ENCODE data around the gene UNC5B.
"Not testable (repeated sequence)": the region's sequence is repeated elsewhere in the genome, so short reads cannot be mapped to it uniquely, and the experiment has no call there.

The UNC5B gene

DNA sequence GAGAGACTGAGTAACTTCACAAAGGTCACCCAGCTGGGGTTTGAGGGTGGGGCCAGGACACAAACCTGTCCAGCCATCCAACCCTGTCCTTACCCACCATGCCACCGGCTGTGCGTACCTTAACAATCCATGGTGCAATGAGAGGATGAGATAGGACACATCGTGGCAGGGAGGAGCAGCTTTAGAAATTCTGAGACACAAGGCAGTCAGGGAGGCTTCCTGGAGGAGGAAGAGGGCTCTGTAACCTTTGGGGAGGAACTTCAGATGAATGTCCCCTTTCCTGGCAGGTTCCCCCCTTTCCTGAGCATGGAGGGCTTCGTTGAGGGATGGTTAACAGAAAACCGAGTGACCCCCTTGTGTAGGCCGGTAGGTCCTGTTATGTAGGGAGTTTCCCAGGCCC is 71.0 kb downstream of the UNC5B start:
- DNase-seq, result no peak

DNA sequence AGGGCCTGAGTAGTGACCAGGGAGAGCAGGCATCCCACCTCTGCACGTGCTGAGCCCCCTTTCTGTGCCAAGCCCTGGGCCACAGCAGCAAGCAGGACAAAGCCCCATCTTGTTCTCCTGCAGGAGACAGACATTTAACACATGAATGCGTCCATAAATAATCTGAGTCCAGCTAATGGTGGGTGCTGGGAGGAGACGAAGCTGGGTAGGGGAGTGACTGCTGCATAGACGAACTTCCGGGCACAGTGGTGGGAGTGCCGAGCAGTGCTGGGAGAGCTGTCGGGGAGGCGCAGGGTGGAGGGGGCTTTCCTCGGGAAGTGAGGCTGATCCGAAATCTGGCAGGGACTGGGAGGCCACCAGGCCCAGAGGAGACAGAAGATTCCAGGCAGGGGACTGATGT is 71.5 kb downstream of the UNC5B start:
- peak; percentile 35 for DNase-seq

DNA sequence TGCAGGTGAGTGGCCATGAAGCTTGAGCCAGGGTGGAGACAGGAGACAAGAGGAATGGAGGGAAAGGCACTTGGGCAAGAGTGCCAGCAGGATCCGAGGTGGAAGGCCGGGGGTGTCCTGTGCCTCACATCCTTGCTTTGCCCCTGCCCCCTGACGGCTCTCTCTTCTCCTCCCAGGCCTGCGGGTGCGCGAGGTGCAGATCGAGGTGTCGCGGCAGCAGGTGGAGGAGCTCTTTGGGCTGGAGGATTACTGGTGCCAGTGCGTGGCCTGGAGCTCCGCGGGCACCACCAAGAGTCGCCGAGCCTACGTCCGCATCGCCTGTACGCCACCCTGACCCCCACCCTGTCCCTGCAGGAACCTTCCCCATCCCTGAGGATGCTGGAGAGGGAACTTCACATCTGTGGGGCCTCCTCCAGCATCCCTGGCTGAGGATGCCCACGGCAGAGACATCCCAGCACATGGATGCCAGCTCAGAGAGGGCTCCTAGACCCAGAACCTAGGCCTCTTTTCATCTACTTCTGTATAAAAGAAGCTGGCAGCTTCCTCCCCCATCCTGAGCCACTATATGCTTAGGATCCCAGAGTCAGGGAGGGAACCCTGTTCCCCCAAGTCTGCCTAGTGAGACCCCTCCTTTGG is 72.3 kb downstream of the UNC5B start:
- DNase-seq, result peak; percentile 61

DNA sequence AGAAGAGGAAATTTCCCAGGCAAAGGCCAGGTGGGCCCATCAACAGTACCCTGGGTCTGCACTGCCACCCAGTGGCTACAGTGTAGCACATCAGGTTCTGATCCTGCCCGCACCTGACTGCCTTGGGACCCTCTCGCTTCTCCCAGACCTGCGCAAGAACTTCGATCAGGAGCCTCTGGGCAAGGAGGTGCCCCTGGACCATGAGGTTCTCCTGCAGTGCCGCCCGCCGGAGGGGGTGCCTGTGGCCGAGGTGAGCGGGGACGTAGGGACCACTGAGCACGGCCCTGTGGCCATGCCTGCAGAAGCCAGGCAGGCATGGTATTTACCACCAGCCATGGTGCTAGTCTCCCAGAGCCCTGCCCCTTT is 72.8 kb downstream of the UNC5B start:
- peak; percentile 67 for DNase-seq

DNA sequence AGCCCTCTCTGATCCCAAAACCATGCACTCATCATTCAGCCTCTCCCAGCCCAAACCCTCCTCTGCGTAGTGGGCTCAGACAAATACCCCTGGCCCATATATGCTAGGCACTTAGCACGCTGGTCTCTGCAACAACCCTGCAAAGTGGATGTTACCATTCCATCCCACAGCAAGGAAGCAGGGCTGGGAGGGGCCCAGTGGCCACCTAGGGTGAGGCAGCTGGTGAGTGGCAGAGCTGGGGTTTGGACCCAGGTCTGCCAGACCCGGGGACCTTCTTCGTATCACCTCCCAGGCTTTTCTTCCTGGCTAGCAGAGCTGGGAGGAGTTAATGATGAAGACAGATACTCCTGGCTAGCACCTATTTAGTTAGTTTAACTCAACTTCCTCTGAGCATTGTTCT is 73.6 kb downstream of the UNC5B start:
- DNase-seq, result no peak

DNA sequence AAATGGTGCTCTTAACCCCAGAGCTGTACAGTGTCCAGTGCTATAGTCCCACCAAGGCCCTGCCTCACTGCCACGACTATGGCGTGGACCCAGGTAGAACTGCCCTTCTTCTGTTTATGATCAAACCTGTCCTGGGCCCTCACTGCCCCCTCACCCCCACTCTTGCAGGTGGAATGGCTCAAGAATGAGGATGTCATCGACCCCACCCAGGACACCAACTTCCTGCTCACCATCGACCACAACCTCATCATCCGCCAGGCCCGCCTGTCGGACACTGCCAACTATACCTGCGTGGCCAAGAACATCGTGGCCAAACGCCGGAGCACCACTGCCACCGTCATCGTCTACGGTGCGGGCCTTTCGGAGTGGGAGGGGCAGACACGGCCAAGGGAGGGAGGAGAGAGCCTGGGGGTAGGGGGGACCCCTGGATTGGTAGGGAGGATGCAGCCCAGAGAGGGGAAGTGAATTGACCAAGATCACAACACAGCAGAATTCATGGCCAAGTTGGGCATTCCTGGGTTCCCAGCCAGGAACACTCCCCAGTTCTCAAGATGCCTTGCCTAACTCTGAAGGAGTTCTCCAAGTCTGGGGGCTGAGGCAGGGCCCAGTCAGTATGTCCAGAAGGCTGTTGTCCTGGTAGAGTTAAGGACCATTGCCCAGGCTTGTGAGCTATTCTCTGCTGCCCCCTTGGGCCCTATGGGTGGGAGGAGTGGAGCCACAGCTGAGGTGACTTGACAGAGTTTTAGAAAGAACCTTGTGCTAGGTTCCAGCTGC is 74.3 kb downstream of the UNC5B start:
- DNase-seq, result no peak

DNA sequence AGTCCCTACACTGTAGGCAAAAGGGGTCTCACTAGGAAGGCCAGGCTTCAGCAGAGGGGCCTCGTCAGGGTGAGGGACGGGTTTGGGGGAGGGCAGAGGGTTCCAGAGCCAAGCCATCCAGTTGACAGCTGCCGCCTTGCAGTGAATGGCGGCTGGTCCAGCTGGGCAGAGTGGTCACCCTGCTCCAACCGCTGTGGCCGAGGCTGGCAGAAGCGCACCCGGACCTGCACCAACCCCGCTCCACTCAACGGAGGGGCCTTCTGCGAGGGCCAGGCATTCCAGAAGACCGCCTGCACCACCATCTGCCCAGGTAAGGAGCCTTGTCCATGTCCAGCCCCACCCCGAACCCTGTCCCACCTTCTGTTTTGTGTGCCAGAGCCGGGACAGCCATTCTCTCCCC is 75.1 kb downstream of the UNC5B start:
- no peak for DNase-seq

DNA sequence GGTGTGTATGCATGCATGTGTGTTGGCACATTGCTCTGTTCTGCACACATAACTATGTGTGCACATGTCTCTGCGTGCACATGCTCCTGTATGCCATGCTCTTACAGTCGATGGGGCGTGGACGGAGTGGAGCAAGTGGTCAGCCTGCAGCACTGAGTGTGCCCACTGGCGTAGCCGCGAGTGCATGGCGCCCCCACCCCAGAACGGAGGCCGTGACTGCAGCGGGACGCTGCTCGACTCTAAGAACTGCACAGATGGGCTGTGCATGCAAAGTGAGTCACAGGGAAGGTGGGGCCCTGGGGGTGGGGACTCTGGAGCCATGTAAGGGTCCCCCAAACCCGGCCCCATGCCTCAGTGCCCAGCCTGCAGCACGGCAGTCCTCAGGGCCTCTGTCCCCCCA is 76.1 kb downstream of the UNC5B start:
- no peak for DNase-seq

DNA sequence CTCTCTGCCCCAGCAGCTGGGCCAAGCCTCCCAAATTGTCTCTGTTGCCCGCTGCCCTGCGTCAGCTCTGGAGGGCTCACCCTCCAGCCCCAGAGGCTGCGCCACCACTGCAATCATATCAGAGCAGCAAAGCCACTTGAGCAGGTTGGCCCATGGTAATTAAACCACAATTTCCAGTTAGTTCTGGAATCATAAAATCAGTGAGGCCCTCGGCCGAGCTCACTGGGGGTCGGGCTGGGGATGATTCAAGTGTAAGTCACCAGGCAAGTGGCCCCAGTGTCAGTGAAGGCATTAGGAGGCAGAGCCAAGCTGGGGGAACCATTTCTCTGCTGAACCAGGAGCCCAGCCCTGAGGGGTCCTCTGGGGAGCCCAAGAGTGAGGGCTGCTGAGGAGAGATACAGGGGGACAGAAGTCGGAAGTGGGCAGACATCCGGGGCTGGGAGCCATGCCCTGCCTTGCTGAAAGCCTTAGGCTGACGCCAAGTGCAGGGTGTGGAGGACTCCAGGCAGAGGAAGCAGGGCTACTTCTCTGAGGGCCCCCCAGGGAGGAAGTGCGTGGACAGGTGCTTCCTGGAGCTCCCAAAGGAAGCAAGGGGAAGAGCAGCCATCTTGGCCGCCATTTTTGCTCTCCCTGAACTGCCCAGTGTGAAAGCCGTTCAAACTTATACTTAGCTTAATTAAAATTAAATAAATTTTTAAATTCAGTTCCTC is 77.2 kb downstream of the UNC5B start:
- DNase-seq, result no peak

DNA sequence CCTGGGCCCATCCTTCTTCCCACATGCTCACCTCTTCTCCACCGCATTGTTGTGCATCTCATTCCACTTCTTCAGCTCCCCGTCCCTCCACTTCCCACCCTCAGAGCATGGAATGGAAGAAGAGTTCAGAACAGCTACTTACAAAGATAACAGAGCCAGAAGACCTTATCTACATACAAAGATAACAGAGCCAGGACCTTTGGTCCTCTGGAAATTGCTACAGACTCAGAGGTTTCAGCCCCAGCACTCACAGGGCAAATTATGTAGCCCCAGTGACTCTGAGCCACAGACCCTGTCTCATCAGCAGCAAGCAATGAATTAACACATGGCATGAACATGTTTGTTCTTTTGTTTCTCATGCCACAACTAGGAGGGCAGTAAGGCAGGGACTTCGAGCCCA is 78.0 kb downstream of the UNC5B start:
- no peak for DNase-seq

DNA sequence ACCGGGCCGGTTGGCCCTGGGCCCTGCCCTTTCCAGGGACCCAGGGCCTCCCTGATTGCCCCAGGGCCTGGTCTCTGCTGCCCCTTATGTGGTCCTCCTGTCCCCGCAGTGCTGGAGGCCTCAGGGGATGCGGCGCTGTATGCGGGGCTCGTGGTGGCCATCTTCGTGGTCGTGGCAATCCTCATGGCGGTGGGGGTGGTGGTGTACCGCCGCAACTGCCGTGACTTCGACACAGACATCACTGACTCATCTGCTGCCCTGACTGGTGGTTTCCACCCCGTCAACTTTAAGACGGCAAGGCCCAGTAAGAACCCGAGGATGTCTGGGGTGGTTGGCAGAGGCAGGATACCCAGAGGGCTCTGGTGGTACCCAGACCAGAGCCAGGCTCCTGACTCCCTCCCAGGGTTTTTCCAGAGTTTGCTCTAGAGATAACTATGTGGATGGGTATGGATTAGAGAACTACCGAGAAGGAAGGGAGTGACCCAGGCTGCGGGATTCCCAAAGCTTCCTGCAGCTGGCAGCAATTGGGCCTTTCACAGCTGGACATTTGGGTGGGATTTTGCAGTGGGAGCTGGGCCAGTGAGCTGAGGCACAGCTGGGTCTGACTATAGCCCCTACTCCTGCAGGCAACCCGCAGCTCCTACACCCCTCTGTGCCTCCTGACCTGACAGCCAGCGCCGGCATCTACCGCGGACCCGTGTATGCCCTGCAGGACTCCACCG is 78.6 kb downstream of the UNC5B start:
- DNase-seq, result no peak

DNA sequence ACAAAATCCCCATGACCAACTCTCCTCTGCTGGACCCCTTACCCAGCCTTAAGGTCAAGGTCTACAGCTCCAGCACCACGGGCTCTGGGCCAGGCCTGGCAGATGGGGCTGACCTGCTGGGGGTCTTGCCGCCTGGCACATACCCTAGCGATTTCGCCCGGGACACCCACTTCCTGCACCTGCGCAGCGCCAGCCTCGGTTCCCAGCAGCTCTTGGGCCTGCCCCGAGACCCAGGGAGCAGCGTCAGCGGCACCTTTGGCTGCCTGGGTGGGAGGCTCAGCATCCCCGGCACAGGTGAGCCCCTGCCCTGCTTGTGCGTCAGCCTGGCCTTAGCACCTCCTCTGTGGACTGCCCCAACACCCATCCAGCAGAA is 79.1 kb downstream of the UNC5B start:
- DNase-seq, result no peak

DNA sequence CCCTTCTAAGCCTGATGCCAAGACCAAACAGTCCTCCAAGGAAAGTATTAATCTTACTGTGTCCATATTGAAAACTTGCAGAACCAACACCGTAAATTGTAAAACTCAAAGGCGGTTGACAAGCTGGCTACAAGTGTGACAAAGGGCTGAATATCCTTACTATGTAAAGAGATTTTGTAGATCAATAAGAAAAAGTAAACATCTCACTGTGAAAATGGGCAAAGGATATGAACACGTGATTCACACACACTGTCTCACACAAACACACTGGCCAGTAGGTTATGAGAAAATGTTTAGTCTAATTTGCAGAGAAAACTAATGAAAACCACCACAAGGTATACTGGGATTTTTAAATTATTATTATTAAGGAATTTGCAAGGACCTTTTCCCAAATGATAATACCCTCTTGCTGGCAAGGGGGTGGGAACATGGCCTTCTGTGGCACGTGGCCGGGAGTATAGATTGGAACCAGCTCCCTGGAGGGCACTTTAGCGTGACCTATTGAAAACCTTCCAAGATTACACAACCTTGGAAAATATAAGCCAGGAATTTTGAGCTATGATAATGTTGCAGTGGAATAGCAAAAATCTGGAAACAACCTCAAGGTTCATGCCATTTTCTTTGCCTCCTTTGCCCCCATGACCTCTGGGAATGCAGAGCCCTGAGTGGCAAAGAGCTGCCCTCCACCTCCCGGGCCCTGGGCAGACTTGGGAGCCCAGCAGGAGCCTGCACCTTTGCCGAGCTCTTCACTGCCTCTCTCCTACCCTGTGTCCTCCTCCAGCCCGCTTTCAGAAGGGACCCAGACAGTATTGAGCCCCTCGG is 80.5 kb downstream of the UNC5B start:
- DNase-seq, result no peak

DNA sequence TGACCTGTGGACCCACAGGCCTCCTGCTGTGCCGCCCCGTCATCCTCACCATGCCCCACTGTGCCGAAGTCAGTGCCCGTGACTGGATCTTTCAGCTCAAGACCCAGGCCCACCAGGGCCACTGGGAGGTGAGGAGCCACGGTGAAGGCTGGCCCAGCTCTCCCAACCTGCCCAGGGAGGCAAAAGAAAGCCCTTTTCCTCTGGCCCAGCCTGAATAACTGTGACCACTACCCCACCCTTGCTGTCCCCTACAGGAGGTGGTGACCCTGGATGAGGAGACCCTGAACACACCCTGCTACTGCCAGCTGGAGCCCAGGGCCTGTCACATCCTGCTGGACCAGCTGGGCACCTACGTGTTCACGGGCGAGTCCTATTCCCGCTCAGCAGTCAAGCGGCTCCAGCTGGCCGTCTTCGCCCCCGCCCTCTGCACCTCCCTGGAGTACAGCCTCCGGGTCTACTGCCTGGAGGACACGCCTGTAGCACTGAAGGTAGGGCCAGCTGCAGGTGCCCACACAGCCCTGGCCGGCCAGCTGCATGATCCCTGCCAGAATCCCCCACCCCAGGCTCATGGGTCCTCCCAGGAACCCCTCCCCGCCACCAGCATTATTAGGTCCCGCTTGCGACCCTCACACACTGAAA is 81.2 kb downstream of the UNC5B start:
- no peak for DNase-seq

DNA sequence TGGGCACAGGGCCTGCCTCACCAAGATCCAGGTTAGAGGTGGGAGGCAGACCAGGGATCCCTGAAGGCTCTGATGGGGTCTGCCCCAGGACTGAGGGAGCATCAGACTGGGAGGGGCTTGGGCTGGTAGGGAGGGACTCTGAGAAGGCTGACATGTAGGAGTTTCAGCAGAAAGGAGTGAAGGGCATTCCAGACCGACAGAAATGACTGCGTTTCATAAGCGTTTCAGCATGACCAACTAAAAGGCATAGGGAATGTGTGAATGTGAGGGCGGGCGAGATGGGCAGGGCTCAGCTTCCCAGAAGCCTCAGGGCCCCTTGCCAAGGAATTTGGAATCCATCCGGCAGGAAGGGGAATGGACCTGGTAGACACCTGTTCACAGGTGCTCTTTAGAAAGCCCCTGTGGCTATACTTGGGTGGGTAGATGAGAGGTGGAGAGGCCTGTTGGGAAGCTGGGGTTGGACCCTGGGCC is 81.8 kb downstream of the UNC5B start:
- DNase-seq, result no peak

DNA sequence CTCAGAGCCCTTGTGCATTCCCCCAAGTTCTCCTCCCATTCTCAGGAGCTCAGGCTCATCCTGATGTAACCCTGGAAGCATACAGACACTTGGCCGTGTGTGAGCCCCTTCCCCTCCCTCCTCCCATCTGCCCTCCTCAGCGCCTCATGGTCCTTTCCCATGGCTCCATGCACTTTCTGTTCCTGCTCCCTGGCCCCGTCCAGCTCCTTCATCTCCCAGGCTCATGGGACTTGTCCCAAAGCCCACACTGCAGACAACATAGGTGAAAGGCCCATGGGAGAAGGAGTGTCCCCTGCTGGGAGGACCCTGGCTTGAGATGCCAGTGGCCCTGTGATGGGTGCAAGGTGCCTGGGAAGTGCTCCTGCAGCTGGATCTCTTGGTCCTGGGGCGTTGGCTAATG is 82.5 kb downstream of the UNC5B start:
- DNase-seq, result no peak

DNA sequence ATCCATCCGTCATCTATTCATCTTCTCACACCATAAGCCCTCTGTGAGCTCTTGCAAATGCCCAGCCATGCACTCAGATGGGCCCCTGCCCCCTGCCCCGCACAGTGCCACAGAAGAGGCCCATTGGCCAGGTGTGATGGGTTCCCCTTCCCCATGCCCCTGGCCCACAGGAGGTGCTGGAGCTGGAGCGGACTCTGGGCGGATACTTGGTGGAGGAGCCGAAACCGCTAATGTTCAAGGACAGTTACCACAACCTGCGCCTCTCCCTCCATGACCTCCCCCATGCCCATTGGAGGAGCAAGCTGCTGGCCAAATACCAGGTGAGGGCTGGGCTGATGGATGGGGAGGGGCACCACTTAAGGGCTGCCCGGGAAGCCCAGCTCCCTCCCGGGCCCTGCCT is 83.3 kb downstream of the UNC5B start:
- DNase-seq, result no peak

DNA sequence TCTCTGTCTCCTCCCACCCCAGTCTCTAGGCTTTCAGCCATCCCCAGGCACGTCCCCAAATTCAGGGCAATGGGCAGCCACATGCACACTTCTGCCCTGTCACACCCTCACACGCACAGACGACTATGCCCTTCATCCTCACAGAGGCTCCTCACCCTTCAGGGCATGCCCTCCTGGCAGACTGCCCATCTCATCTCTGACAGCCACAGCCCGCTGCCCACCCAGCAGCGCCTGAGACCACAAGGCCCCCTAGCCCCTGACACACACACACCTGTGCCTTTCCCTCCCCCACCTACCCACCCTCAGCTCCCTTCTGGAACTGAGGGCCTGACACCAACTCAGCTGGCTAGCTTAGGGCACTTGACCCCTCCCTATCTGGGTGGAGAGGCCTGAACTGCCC is 83.7 kb downstream of the UNC5B start:
- DNase-seq, result no peak

DNA sequence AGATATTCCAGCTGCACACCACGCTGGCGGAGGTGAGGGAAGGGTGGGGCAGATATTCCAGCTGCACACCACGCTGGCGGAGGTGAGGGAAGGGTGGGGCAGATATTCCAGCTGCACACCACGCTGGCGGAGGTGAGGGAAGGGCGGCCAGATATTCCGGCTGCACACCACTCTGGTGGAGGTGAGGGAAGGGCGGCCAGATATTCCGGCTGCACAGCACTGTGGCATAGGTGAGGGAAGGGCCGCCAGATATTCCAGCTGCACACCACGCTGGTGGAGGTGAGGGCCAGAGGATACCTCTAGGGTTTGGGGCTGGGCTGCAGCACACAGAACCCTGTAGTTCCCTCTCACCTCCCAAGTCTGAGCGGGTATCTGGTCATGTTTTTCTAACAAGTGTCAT is 84.4 kb downstream of the UNC5B start:
- not testable (repeated sequence) for DNase-seq

DNA sequence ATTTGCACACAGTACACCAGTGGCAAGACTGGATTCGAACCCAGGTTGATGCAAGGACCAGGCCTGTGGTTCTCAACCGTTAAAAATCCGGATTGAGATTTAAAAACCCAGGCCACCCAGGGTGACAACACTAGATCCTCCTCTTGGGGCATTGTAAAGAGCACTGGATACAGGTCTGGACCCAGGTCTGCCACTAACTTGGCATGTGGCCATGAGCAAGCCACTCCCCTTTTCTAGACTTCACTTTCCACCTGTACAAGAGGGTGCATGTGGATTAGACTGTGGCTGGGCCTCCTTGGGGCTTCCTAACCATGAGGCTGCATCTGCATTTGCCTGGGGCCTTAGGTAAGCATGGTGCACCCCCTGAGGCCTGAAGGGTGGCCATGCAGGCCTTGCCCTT is 85.0 kb downstream of the UNC5B start:
- DNase-seq, result no peak

DNA sequence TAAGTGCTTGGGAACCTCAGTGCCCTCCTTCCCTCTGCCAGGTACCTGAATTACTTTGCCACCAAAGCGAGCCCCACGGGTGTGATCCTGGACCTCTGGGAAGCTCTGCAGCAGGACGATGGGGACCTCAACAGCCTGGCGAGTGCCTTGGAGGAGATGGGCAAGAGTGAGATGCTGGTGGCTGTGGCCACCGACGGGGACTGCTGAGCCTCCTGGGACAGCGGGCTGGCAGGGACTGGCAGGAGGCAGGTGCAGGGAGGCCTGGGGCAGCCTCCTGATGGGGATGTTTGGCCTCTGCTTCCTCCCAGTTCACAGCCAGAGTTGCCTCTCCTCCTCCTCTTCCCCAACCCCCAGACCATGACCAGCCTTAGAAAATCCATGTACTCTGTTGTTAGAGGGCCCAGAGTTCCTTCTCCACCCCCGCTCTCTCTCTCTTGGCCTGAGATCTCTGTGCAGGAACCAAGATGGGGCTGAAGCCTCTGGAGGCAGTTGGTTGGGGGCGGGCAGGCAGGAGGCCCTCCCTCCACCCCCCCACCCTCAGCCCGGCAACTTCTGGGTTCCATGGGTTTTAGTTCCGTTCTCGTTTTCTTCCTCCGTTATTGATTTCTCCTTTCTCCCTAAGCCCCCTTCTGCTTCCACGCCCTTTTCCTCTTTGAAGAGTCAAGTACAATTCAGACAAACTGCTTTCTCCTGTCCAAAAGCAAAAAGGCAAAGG is 86.9 kb downstream of the UNC5B start:
- no peak for DNase-seq

Data from right kidney (tissue), 1 donor.